ENCODE data around the gene MFAP5.

Gene MFAP5

GRCh38 chr12:8662593-8662992, at the start of gene MFAP5:
TSS of gene MFAP5 (minus strand) at chr12:8662826. CDS start at chr12:8662104, 722 bp downstream.
- no peak for DNase-seq

- no peak for DNase-seq
Observed at GRCh38 chr12:8709124-8709830, 46.7 kb upstream of the MFAP5 start.

- DNase-seq, result no peak
Observed at GRCh38 chr12:8702159-8702558, 39.5 kb upstream of the MFAP5 start.

GRCh38 chr12:8701046-8701660, 38.5 kb upstream of the MFAP5 start:
- no peak for DNase-seq

GRCh38 chr12:8699714-8700113, 37.1 kb upstream of the MFAP5 start:
- DNase-seq, result no peak

- DNase-seq, result no peak
Observed at GRCh38 chr12:8698879-8699278, 36.3 kb upstream of the MFAP5 start.

GRCh38 chr12:8698132-8698851, 35.7 kb upstream of the MFAP5 start:
- DNase-seq, result peak; percentile 16 to 23

- peak; percentile 55 to 60 for DNase-seq
Observed at GRCh38 chr12:8697476-8698131, 35.0 kb upstream of the MFAP5 start, which contains the start of gene RIMKLB. TSS of gene RIMKLB (plus strand) at chr12:8697991. CDS start at chr12:8713867, 15,876 bp downstream.

GRCh38 chr12:8697120-8697475, 34.5 kb upstream of the MFAP5 start:
- DNase-seq, result no peak

- no peak for DNase-seq
Observed at GRCh38 chr12:8696442-8697090, 33.9 kb upstream of the MFAP5 start.

- no peak for DNase-seq
Observed at GRCh38 chr12:8695116-8695515, 32.5 kb upstream of the MFAP5 start.

GRCh38 chr12:8692573-8692972, 29.9 kb upstream of the MFAP5 start:
- no peak for DNase-seq

- no peak for DNase-seq
Observed at GRCh38 chr12:8689681-8690080, 27.1 kb upstream of the MFAP5 start.

GRCh38 chr12:8687846-8688601, 25.4 kb upstream of the MFAP5 start:
- no peak for DNase-seq

- no peak for DNase-seq
Observed at GRCh38 chr12:8685051-8685450, 22.4 kb upstream of the MFAP5 start.

GRCh38 chr12:8681129-8681884, 18.7 kb upstream of the MFAP5 start:
- no peak for DNase-seq

GRCh38 chr12:8680533-8680932, 17.9 kb upstream of the MFAP5 start:
- DNase-seq, result no peak

- no peak for DNase-seq
Observed at GRCh38 chr12:8678661-8679111, 16.1 kb upstream of the MFAP5 start.

- no peak for DNase-seq
Observed at GRCh38 chr12:8677362-8677761, 14.7 kb upstream of the MFAP5 start.

GRCh38 chr12:8676651-8677050, 14.0 kb upstream of the MFAP5 start:
- no peak for DNase-seq

- no peak for DNase-seq
Observed at GRCh38 chr12:8675591-8676036, 13.0 kb upstream of the MFAP5 start.
